AG10803 (cell line): Measurements from ENCODE around the gene PPP2R2C.

Source experiments
- DNase-seq: peaks from one replicate; pipeline ENCODE4 v3.0.0; 2010; ENCODE audit warnings: low read depth
- H3K4me3 ChIP-seq: 2 replicates; pipeline ENCODE4 v1.5.1; 2011; ENCODE audit warnings: mild to moderate bottlenecking, low read length, control low read depth
- CTCF ChIP-seq: conservative IDR thresholded peaks from 2 replicates; pipeline ENCODE4 v1.5.1; 2011; ENCODE audit warnings: mild to moderate bottlenecking, low read length, control low read depth, inconsistent platforms

PPP2R2C gene

GRCh38 chr4:6270636-6271121, 201.7 kb downstream of the PPP2R2C start:
- no peak for TF ChIP-seq CTCF
- DNase-seq, result peak; percentile 34

More at GRCh38 chr4:6270636-6271121, 201.7 kb downstream of the PPP2R2C start:
- H3K4me3 ChIP-seq, result peak overlapping the region; percentile 77
